H9 (cell line): Measurements from ENCODE around the gene GTF2B. TPM values are rescaled to one million over a fixed set of nuclear protein-coding genes. Genes with fewer than 3 reads are reported as not detected.

Experiments
- DNase-seq: peaks from one replicate; pipeline ENCODE4 v3.0.0-alpha.2; 2017
- H2AFZ ChIP-seq: one replicate; pipeline ENCODE4 v1.6.1; 2013; ENCODE audit warnings: mild to moderate bottlenecking, low read length, control low read depth, moderate library complexity
- H2AK5ac ChIP-seq: 2 replicates; pipeline ENCODE4 v1.6.1; 2013; ENCODE audit warnings: low read length, control low read depth, mixed read lengths; ENCODE audit not compliant: insufficient read length
- H2BK120ac ChIP-seq: one replicate; pipeline ENCODE4 v1.6.1; 2013; ENCODE audit warnings: low read depth, mild to moderate bottlenecking, low read length, control low read depth, inconsistent platforms; ENCODE audit not compliant: poor library complexity, severe bottlenecking
- H2BK12ac ChIP-seq: 2 replicates; pipeline ENCODE4 v1.6.1; 2013; ENCODE audit warnings: low read length, control low read depth, mixed read lengths, low read depth; ENCODE audit not compliant: insufficient read length
- H2BK15ac ChIP-seq: 2 replicates; pipeline ENCODE4 v1.6.1; 2013; ENCODE audit warnings: low read depth, low read length, control low read depth
- H2BK20ac ChIP-seq: one replicate; pipeline ENCODE4 v1.6.1; 2013; ENCODE audit warnings: low read depth, mild to moderate bottlenecking, low read length, control low read depth, inconsistent platforms; ENCODE audit not compliant: poor library complexity, severe bottlenecking
- H2BK5ac ChIP-seq: 2 replicates; pipeline ENCODE4 v1.6.1; 2013; ENCODE audit warnings: low read length, control low read depth, mixed read lengths; ENCODE audit not compliant: insufficient read length
- H3K14ac ChIP-seq: 2 replicates; pipeline ENCODE4 v1.6.1; 2013; ENCODE audit warnings: low read length, control low read depth; ENCODE audit not compliant: insufficient read depth
- H3K18ac ChIP-seq: 2 replicates; pipeline ENCODE4 v1.6.1; 2013; ENCODE audit warnings: low read depth, mild to moderate bottlenecking, mixed read lengths, low read length, control low read depth; ENCODE audit not compliant: insufficient read length
- H3K23ac ChIP-seq: 2 replicates; pipeline ENCODE4 v1.6.1; 2013; ENCODE audit warnings: low read length, control low read depth, mixed read lengths, low read depth; ENCODE audit not compliant: insufficient read length
- H3K23me2 ChIP-seq: 2 replicates; pipeline ENCODE4 v1.6.1; 2013; ENCODE audit warnings: low read depth, mild to moderate bottlenecking, mixed read lengths, low read length, control low read depth; ENCODE audit not compliant: insufficient read length, poor library complexity, severe bottlenecking
- H3K27ac ChIP-seq: 2 replicates; pipeline ENCODE4 v1.5.1; 2013; ENCODE audit warnings: low read length, control low read depth, mixed read lengths, low read depth; ENCODE audit not compliant: insufficient read length
- H3K27me3 ChIP-seq: 2 replicates; pipeline ENCODE4 v1.6.1; 2013; ENCODE audit warnings: low read length, control low read depth, inconsistent platforms; ENCODE audit not compliant: insufficient read depth
- H3K4ac ChIP-seq: 2 replicates; pipeline ENCODE4 v1.6.1; 2013; ENCODE audit warnings: low read depth, mild to moderate bottlenecking, control low read depth, inconsistent platforms, low read length, moderate library complexity
- H3K4me1 ChIP-seq: 2 replicates; pipeline ENCODE4 v1.6.1; 2013; ENCODE audit warnings: low read length, control low read depth, inconsistent platforms; ENCODE audit not compliant: insufficient read depth
- H3K4me2 ChIP-seq: 2 replicates; pipeline ENCODE4 v1.6.1; 2013; ENCODE audit warnings: low read length, control low read depth, mixed read lengths; ENCODE audit not compliant: insufficient read length, insufficient read depth
- H3K56ac ChIP-seq: 2 replicates; pipeline ENCODE4 v1.6.1; 2013; ENCODE audit warnings: low read depth, mild to moderate bottlenecking, mixed read lengths, low read length, control low read depth; ENCODE audit not compliant: insufficient read length
- H3K79me1 ChIP-seq: 2 replicates; pipeline ENCODE4 v1.6.1; 2013; ENCODE audit warnings: low read depth, mild to moderate bottlenecking, moderate library complexity, low read length, control low read depth, inconsistent platforms; ENCODE audit not compliant: insufficient read depth, poor library complexity, severe bottlenecking
- H3K79me2 ChIP-seq: 2 replicates; pipeline ENCODE4 v1.6.1; 2013; ENCODE audit warnings: low read length, control low read depth, inconsistent platforms; ENCODE audit not compliant: insufficient read depth
- H3K9ac ChIP-seq: 2 replicates; pipeline ENCODE4 v1.6.1; 2013; ENCODE audit warnings: low read length, control low read depth, mixed read lengths; ENCODE audit not compliant: insufficient read length; ENCODE audit errors: extremely low read depth
- H3K9me3 ChIP-seq: one replicate; pipeline ENCODE4 v1.6.1; 2013; ENCODE audit warnings: low read depth, low read length, inconsistent platforms; ENCODE audit not compliant: control insufficient read depth
- H3T11ph ChIP-seq: one replicate; pipeline ENCODE4 v1.6.1; 2013; ENCODE audit warnings: mild to moderate bottlenecking, low read length, control low read depth, inconsistent platforms
- H4K20me1 ChIP-seq: one replicate; pipeline ENCODE4 v1.6.1; 2013; ENCODE audit not compliant: control insufficient read depth, insufficient read length, insufficient read depth
- H4K5ac ChIP-seq: 2 replicates; pipeline ENCODE4 v1.6.1; 2013; ENCODE audit warnings: low read depth, mild to moderate bottlenecking, mixed read lengths, low read length, control low read depth; ENCODE audit not compliant: insufficient read length
- H4K8ac ChIP-seq: replicated peaks from 2 replicates; pipeline ENCODE4 v1.6.1; 2013; ENCODE audit warnings: low read length, control low read depth, mixed read lengths, low read depth; ENCODE audit not compliant: insufficient read length
- H4K91ac ChIP-seq: 2 replicates; pipeline ENCODE4 v1.6.1; 2013; ENCODE audit warnings: low read depth, mild to moderate bottlenecking, moderate library complexity, mixed read lengths, low read length, control low read depth; ENCODE audit not compliant: insufficient read length
- H3K27ac Mint-ChIP-seq, 3 experiments: 2 replicates in 2 of 3; 3 replicates in 1 of 3; pipeline ENCODE4 v1.8.0; 2020 to 2021; ENCODE audit warnings: mixed read lengths in 3 of 3, mild to moderate bottlenecking in 1 of 3, moderate library complexity in 1 of 3
- H3K27me3 Mint-ChIP-seq: 2 replicates; pipeline ENCODE4 v1.8.0; 2021; ENCODE audit warnings: low read depth, mild to moderate bottlenecking, moderate library complexity, mixed read lengths
- H3K36me3 Mint-ChIP-seq, 3 experiments: 2 replicates in 2 of 3; 3 replicates in 1 of 3; pipeline ENCODE4 v1.8.0; 2020 to 2021; ENCODE audit warnings: low read depth in 3 of 3, mixed read lengths in 3 of 3; ENCODE audit not compliant: insufficient read depth in 1 of 3
- H3K4me1 Mint-ChIP-seq, 2 experiments: 2 replicates each; pipeline ENCODE4 v1.8.0; 2020; ENCODE audit warnings: mixed read lengths in 2 of 2
- H3K4me3 Mint-ChIP-seq, 2 experiments: 2 replicates in 1 of 2; 3 replicates in 1 of 2; pipeline ENCODE4 v1.8.0; 2020 to 2021; ENCODE audit warnings: mild to moderate bottlenecking in 2 of 2, mixed read lengths in 2 of 2, moderate library complexity in 1 of 2
- H3K9me3 Mint-ChIP-seq, 2 experiments: 2 replicates in 1 of 2; 3 replicates in 1 of 2; pipeline ENCODE4 v1.8.0; 2020; ENCODE audit warnings: mild to moderate bottlenecking in 2 of 2, mixed read lengths in 2 of 2, moderate library complexity in 1 of 2
- CTCF ChIP-seq: fragments of 200-600 bp; sonication (generic); conservative IDR thresholded peaks from 3 replicates; pipeline ENCODE4 v1.8.0; 2021; ENCODE audit warnings: antibody characterized with exemption, mild to moderate bottlenecking
- WGBS: extraction: QIAGEN DNeasy Blood & Tissue Kit; methylation state at CpG from one replicate; pipeline ENCODE4 v1.1.7; 2013; ENCODE audit warnings: missing lambda C conversion rate, low lambda C conversion rate, mixed read lengths; ENCODE audit not compliant: insufficient read length; ENCODE audit errors: extremely low coverage; 5-methylcytosine and 5-hydroxymethylcytosine counted together
- total RNA-seq: library from RNA; stranded (reverse); gene quantifications from 2 replicates; pipeline ENCODE4 v1.2.1, GENCODE V29; 2021

The GTF2B gene
- total RNA-seq, 1 experiment from 2014 or later: 23.2 TPM

DNA sequence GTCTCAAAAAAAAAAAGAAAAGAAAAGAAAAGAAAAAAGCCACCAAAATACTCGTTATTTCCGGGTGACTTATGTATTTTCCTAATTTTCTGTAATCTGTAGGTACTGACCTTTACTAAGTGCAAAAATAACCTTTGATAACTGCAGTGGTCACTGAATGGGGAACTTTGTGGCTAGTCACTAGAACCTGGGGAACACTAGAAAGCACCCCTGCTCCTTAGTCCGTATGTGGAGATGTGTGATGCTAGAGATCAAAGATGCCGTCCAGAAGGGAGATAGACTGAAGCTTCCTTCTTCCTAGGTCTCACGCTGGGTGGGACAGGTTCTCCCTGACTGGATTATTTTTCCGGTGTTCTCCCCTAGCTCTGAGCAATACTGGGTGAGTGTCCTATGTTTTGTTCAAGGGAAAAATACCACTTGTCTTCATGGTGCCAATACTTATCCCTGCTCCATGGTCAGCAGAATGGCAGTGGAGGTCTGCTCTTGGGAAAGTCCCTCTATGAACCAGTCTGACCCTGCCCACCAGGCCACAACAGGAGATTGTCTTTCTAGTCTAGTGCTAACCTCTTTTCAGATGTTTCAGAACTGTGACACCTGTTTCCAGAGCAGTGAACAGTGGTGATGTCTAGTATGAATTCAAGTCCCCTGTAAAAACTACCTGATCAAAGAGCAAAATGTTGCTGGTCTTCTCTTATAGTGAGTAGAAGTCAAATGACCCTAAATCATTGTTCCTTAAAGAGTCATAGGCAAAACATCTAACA, 39.9 kb downstream of the GTF2B start:
- TF ChIP-seq CTCF: no peak
- H3K23ac ChIP-seq: no peak overlapping the region
- Mint-ChIP-seq H3K4me1 (peaks cover 5 to 17% of the 10 kb centered on the region in 2 experiments), H3K27me3 (no peaks in the 10 kb centered on the region), H3K9me3 (no peaks in the 10 kb centered on the region), H3K27ac (peak overlapping the region in 1 of 3 experiments; percentile 49; a peak in 2 of 7 replicates), H3K4me3 (no peak overlapping the region), H3K36me3 (peaks cover 0 to 22% (median 10%) of the 10 kb centered on the region in 3 experiments; a peak in 5 of 7 replicates)
- no peak overlapping the region for H3K27ac ChIP-seq
- H3K27me3 ChIP-seq: no peaks in the 10 kb centered on the region
- H4K91ac ChIP-seq: no peak overlapping the region
- H3K23me2 ChIP-seq: no peaks in the 10 kb centered on the region
- no CpG with 5 or more reads among the region's 6 CpGs for WGBS
- H4K8ac ChIP-seq: no peak overlapping the region
- peaks cover 3% of the 10 kb centered on the region; the same call in 1 of the 2 replicates for H3K4me1 ChIP-seq
- no peaks in the 10 kb centered on the region for H3K79me1 ChIP-seq
- no peaks in the 10 kb centered on the region for H4K20me1 ChIP-seq
- H3K4me2 ChIP-seq: no peak overlapping the region
- no peak overlapping the region for H2BK5ac ChIP-seq
- H2BK20ac ChIP-seq: no peak overlapping the region
- no peak overlapping the region for H2AK5ac ChIP-seq
- H2AFZ ChIP-seq: no peak overlapping the region
- no peak overlapping the region for H3K18ac ChIP-seq
- no peak for DNase-seq
- H2BK12ac ChIP-seq: no peak overlapping the region
- H2BK120ac ChIP-seq: no peak overlapping the region
- H3K4ac ChIP-seq: no peak overlapping the region
- no peaks in the 10 kb centered on the region for H3K79me2 ChIP-seq
- H4K5ac ChIP-seq: no peak overlapping the region
- H3K56ac ChIP-seq: no peak overlapping the region
- H3K9ac ChIP-seq: no peak overlapping the region
- H3K9me3 ChIP-seq: no peaks in the 10 kb centered on the region
- H2BK15ac ChIP-seq: no peak overlapping the region
- H3K14ac ChIP-seq: no peak overlapping the region
- H3T11ph ChIP-seq: no peak overlapping the region
